HepG2 (cell line): ENCODE results near the gene ZFTA. TPM values are rescaled to one million over a fixed set of nuclear protein-coding genes. Genes with fewer than 3 reads are reported as not detected.

Experiments used
- ATAC-seq: fragments of 200-7000 bp; cut with Tn5 transposase; 3 replicates; pipeline ENCODE4 v1.9.1; 2020; ENCODE audit warnings: mild to moderate bottlenecking, moderate library complexity
- BruUV-seq: library from RNA; stranded (reverse); fragments of 400-500 nt; replicated peaks from 2 replicates; lab custom pipeline; 2021; lab: Mats Ljungman, UMichigan
- CTCF ChIA-PET: fragments of 300-600 bp; formaldehyde crosslinking; extraction: SDS; loops from one replicate; lab custom pipeline; 2021; ENCODE audit warnings: low total read pairs, inconsistent platforms, low intra/inter-chr PET ratio; lab: Yijun Ruan, JAX
- POLR2A ChIA-PET: fragments of 350-600 bp; sonication (Branson Sonifier 250); formaldehyde crosslinking; loops from one replicate; lab custom pipeline; 2020; ENCODE audit warnings: antibody characterized with exemption, inconsistent platforms; lab: Yijun Ruan, JAX
- DNase-seq: peaks from one replicate; pipeline ENCODE4 v3.0.0-alpha.2; 2015; ENCODE audit warnings: low spot score
- FAIRE-seq: peaks from 3 replicates; lab custom pipeline; 2011; peaks lifted over from hg19 to GRCh38; lab: Jason Lieb, UNC
- H2AFZ ChIP-seq: one replicate; pipeline ENCODE4 v1.6.1; 2011; ENCODE audit warnings: low read length, inconsistent platforms
- H3K27ac ChIP-seq: fragments of 300-600 bp; 3 replicates; pipeline ENCODE4 v1.8.0; 2011; ENCODE audit warnings: mixed run types, mild to moderate bottlenecking, mixed read lengths, low read length, inconsistent platforms; ENCODE audit not compliant: insufficient read depth; ENCODE audit errors: extremely low read length
- H3K27me3 ChIP-seq, 2 experiments: fragments of 200-600 bp in 1 of 2; 2 replicates in 1 of 2; 3 replicates in 1 of 2; pipeline versions ENCODE4 v1.6.0 to v1.8.0; 2011; ENCODE audit warnings: low read length in 2 of 2, mild to moderate bottlenecking in 2 of 2, moderate library complexity in 2 of 2, inconsistent platforms in 1 of 2; ENCODE audit not compliant: insufficient read depth in 2 of 2, control insufficient read depth in 1 of 2
- H3K36me3 ChIP-seq, 2 experiments: fragments of 200-600 bp in 1 of 2; replicated peaks in 1 of 2; 2 replicates in 1 of 2; 3 replicates in 1 of 2; pipeline versions ENCODE4 v1.5.1 to v1.8.0; 2011; ENCODE audit warnings: low read length in 2 of 2, inconsistent platforms in 1 of 2; ENCODE audit not compliant: insufficient read depth in 2 of 2, control insufficient read depth in 1 of 2
- H3K4me1 ChIP-seq: 2 replicates; pipeline ENCODE4 v1.5.1; 2012; ENCODE audit warnings: low read length, inconsistent platforms; ENCODE audit not compliant: insufficient read depth
- H3K4me2 ChIP-seq: 2 replicates; pipeline ENCODE4 v1.6.0; 2011; ENCODE audit warnings: low read depth, low read length, inconsistent platforms
- H3K4me3 ChIP-seq, 3 experiments: fragments of 200-600 bp in 1 of 3; sonication (generic), shearing (Covaris generic) in 1 of 3; replicated peaks in 1 of 3; 2 replicates each; pipeline ENCODE4 v1.5.1; 2011 to 2016; ENCODE audit warnings: low read length in 3 of 3, inconsistent platforms in 2 of 3, low read depth in 2 of 3, mild to moderate bottlenecking in 2 of 3, control low read depth in 1 of 3, mixed read lengths in 1 of 3; ENCODE audit not compliant: insufficient read depth in 1 of 3
- H3K79me2 ChIP-seq: one replicate; pipeline ENCODE4 v1.6.1; 2011; ENCODE audit warnings: low read length, inconsistent platforms; ENCODE audit not compliant: insufficient read depth
- H3K9ac ChIP-seq: 2 replicates; pipeline ENCODE4 v1.6.0; 2011; ENCODE audit warnings: mild to moderate bottlenecking, low read depth, low read length, inconsistent platforms; ENCODE audit not compliant: insufficient read depth
- H3K9me3 ChIP-seq: 2 replicates; pipeline ENCODE4 v1.5.1; 2012; ENCODE audit warnings: mild to moderate bottlenecking, low read length
- H4K20me1 ChIP-seq: 2 replicates; pipeline ENCODE4 v1.6.0; 2011; ENCODE audit warnings: inconsistent platforms, mild to moderate bottlenecking, low read length, moderate library complexity; ENCODE audit not compliant: insufficient read depth
- ARID3A ChIP-seq: IDR thresholded peaks from 2 replicates; pipeline ENCODE4 v1.6.1; 2012; ENCODE audit warnings: low read depth, low read length, improper control_type of control experiment
- NRL ChIP-seq: sonication (generic); formaldehyde crosslinking; IDR thresholded peaks from 2 replicates; pipeline ENCODE4 v1.5.0; 2020; ENCODE audit warnings: missing genetic modification reagents, mild to moderate bottlenecking, moderate library complexity, borderline replicate concordance
- RFX5 ChIP-seq: IDR thresholded peaks from 2 replicates; pipeline ENCODE4 v1.6.1; 2011; ENCODE audit warnings: low read depth, low read length, improper control_type of control experiment
- SMARCC2 ChIP-seq: fragments of 450-650 bp; IDR thresholded peaks from 2 replicates; pipeline ENCODE4 v1.6.1; 2017; ENCODE audit warnings: antibody characterized with exemption, mild to moderate bottlenecking
- ZFP36L2 ChIP-seq: sonication (generic); formaldehyde crosslinking; IDR thresholded peaks from 2 replicates; pipeline ENCODE4 v1.4.0; 2020; ENCODE audit warnings: missing genetic modification reagents
- ZNF264 ChIP-seq: sonication (generic); formaldehyde crosslinking; IDR thresholded peaks from 2 replicates; pipeline ENCODE4 v1.4.0; 2020; ENCODE audit warnings: missing genetic modification reagents
- ZNF274 ChIP-seq: sonication (generic); formaldehyde crosslinking; IDR thresholded peaks from 2 replicates; pipeline ENCODE4 v1.5.1; 2020; ENCODE audit warnings: mild to moderate bottlenecking, missing genetic modification reagents
- ZNF326 ChIP-seq: sonication (generic); formaldehyde crosslinking; IDR thresholded peaks from 2 replicates; pipeline ENCODE4 v1.4.0; 2020; ENCODE audit warnings: missing genetic modification reagents, borderline replicate concordance
- ZNF350 ChIP-seq: sonication (generic); formaldehyde crosslinking; IDR thresholded peaks from 2 replicates; pipeline ENCODE4 v1.4.0; 2020; ENCODE audit warnings: mild to moderate bottlenecking, low read depth, missing genetic modification reagents, borderline replicate concordance
- ZNF616 ChIP-seq: sonication (generic); formaldehyde crosslinking; IDR thresholded peaks from 2 replicates; pipeline ENCODE4 v1.5.0; 2020; ENCODE audit warnings: low read depth, mild to moderate bottlenecking, missing genetic modification reagents
- ZNF710 ChIP-seq: sonication (generic); formaldehyde crosslinking; IDR thresholded peaks from 2 replicates; pipeline ENCODE4 v1.5.0; 2020; ENCODE audit warnings: mild to moderate bottlenecking, missing genetic modification reagents, borderline replicate concordance
- WGBS: methylation state at CpG from one replicate; pipeline ENCODE4 v1.1.6; 2017; ENCODE audit warnings: low lambda C conversion rate; 5-methylcytosine and 5-hydroxymethylcytosine counted together
- in situ Hi-C: cut with HindIII; loops from 2 replicates; pipeline ENCODE4 v1.10.0; 2017; ENCODE audit warnings: low pct_unique_long_range_greater_than_20kb; ENCODE audit not compliant: extremely low pct_ligation_motif_present
- intact Hi-C: fragments of 100-400 bp; cut with micrococcal nuclease; formaldehyde crosslinking; loops from one replicate; pipeline ENCODE4 v1.10.0; 2022; ENCODE audit not compliant: unreplicated experiment
- polyA plus RNA-seq, 8 experiments: library from polyadenylated mRNA; depleted of rRNA in 3 of 8; stranded (reverse) in 7 of 8; unstranded in 1 of 8; fragments of >200 nt; fragmentation: Illumina TruSeq in 4 of 8; extraction: Trizol in 4 of 8; gene quantifications; 2 replicates each; pipeline versions ENCODE4 v1.2.1 to v1.2.3, GENCODE V29; 2011 to 2016; ENCODE audit warnings: low read depth in 4 of 8, missing spikeins in 1 of 8, mixed read lengths in 1 of 8; ENCODE audit not compliant: insufficient read depth in 1 of 8
- total RNA-seq, 5 experiments: library from RNA; depleted of rRNA; stranded (reverse); fragments of >200 nt; fragmentation: Illumina TruSeq; extraction: Trizol; gene quantifications; 2 replicates each; pipeline ENCODE4 v1.2.3, GENCODE V29; 2016; ENCODE audit warnings: low read depth in 1 of 5
- TF ChIP-seq, protein P1 (sequence below): sonication (generic); formaldehyde crosslinking; IDR thresholded peaks from 2 replicates; pipeline ENCODE4 v1.4.0; 2020; ENCODE audit warnings: missing genetic modification reagents, low read depth, mild to moderate bottlenecking, borderline replicate concordance
- TF ChIP-seq, protein P2 (sequence below): IDR thresholded peaks from 2 replicates; pipeline ENCODE4 v1.4.0; 2020; ENCODE audit warnings: mild to moderate bottlenecking, missing genetic modification reagents

Gene ZFTA
- total and polyA plus RNA-seq, 2 of the 13 experiments (the other 11 are each of a cell fraction or from before 2014, with no cell fraction given) = 3.9 to 10.4 TPM

- no peaks in the 10 kb centered on the region for H3K27me3 ChIP-seq
- ATAC-seq = no peak
- FAIRE-seq = no peak
- ChIA-PET CTCF (no interaction called here), POLR2A (no interaction called here)
- no peaks in the 10 kb centered on the region for H3K9me3 ChIP-seq
- H3K4me2 ChIP-seq = no peak overlapping the region
- H3K79me2 ChIP-seq = peaks cover 36% of the 10 kb centered on the region
- no peak overlapping the region for H3K4me3 ChIP-seq
- in situ Hi-C loops (no loop called here), intact Hi-C loops (no loop called here)
- 96% methylated on average over 6 of the region's 6 CpGs for WGBS
- H3K27ac ChIP-seq = no peak overlapping the region
- peaks cover 19 to 43% of the 10 kb centered on the region in 2 experiments; a peak in 4 of 5 replicates for H3K36me3 ChIP-seq
- H3K9ac ChIP-seq = no peak overlapping the region
- no peak for DNase-seq
- no TSS peak for BruUV-seq
- H3K4me1 ChIP-seq = peaks cover 40% of the 10 kb centered on the region
- peaks cover 12% of the 10 kb centered on the region for H4K20me1 ChIP-seq
- no peak overlapping the region for H2AFZ ChIP-seq
- TF ChIP-seq SMARCC2 = no peak
- TF ChIP-seq RFX5 = no peak
- no peak for TF ChIP-seq ZNF274 (CRISPR knock-in tag)
- no peak for TF ChIP-seq ZNF326
- no peak for TF ChIP-seq NRL (CRISPR knock-in tag)
- TF ChIP-seq ZNF264 (CRISPR knock-in tag) = no peak
- TF ChIP-seq, protein P1, sequence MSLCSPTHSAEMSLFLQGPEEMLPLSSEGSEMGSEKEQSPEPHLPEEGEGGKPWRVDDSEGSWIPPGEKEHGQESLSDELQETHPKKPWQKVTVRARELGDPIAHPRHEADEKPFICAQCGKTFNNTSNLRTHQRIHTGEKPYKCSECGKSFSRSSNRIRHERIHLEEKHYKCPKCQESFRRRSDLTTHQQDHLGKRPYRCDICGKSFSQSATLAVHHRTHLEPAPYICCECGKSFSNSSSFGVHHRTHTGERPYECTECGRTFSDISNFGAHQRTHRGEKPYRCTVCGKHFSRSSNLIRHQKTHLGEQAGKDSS (CRISPR knock-in tag) = no peak
- TF ChIP-seq ZNF710 (CRISPR knock-in tag) = no peak
- TF ChIP-seq, protein P2, sequence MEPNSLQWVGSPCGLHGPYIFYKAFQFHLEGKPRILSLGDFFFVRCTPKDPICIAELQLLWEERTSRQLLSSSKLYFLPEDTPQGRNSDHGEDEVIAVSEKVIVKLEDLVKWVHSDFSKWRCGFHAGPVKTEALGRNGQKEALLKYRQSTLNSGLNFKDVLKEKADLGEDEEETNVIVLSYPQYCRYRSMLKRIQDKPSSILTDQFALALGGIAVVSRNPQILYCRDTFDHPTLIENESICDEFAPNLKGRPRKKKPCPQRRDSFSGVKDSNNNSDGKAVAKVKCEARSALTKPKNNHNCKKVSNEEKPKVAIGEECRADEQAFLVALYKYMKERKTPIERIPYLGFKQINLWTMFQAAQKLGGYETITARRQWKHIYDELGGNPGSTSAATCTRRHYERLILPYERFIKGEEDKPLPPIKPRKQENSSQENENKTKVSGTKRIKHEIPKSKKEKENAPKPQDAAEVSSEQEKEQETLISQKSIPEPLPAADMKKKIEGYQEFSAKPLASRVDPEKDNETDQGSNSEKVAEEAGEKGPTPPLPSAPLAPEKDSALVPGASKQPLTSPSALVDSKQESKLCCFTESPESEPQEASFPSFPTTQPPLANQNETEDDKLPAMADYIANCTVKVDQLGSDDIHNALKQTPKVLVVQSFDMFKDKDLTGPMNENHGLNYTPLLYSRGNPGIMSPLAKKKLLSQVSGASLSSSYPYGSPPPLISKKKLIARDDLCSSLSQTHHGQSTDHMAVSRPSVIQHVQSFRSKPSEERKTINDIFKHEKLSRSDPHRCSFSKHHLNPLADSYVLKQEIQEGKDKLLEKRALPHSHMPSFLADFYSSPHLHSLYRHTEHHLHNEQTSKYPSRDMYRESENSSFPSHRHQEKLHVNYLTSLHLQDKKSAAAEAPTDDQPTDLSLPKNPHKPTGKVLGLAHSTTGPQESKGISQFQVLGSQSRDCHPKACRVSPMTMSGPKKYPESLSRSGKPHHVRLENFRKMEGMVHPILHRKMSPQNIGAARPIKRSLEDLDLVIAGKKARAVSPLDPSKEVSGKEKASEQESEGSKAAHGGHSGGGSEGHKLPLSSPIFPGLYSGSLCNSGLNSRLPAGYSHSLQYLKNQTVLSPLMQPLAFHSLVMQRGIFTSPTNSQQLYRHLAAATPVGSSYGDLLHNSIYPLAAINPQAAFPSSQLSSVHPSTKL = no peak
- no peak for TF ChIP-seq ARID3A
- TF ChIP-seq ZNF616 (CRISPR knock-in tag) = no peak
- TF ChIP-seq ZNF350 (CRISPR knock-in tag) = no peak
- TF ChIP-seq ZFP36L2 (CRISPR knock-in tag) = no peak
These were observed 47.6 kb upstream of the ZFTA start for GRCh38 chr11:63816166-63816565.
